MG63 (cell line): Measurements from ENCODE around the gene TPRG1L. TPM values are rescaled to one million over a fixed set of nuclear protein-coding genes. Genes with fewer than 3 reads are reported as not detected.

ENCODE experiments used
- DNase-seq: peaks from one replicate; pipeline ENCODE4 v3.0.0-alpha.2; 2020
- H3K27me3 ChIP-seq: fragments of 250-450 bp; sonication (Bioruptor Pico); 2 replicates; pipeline ENCODE4 v1.5.1; 2020; ENCODE audit warnings: mild to moderate bottlenecking, moderate library complexity
- H3K36me3 ChIP-seq: fragments of 250-450 bp; sonication (Bioruptor Pico); 2 replicates; pipeline ENCODE4 v1.5.1; 2020; ENCODE audit warnings: mild to moderate bottlenecking, moderate library complexity
- H3K4me3 ChIP-seq: fragments of 250-450 bp; sonication (Bioruptor Pico); 2 replicates; pipeline ENCODE4 v1.5.1; 2020; ENCODE audit warnings: mild to moderate bottlenecking, moderate library complexity
- H3K9me3 ChIP-seq: fragments of 250-450 bp; sonication (Bioruptor Pico); 2 replicates; pipeline ENCODE4 v1.5.1; 2020; ENCODE audit warnings: mild to moderate bottlenecking, moderate library complexity
- total RNA-seq: library from RNA; depleted of rRNA; stranded (reverse); fragments of >200 nt; shearing (Covaris generic); gene quantifications from 2 replicates; pipeline ENCODE4 v1.2.3, GENCODE V29; 2014; ENCODE audit warnings: low replicate concordance

Gene TPRG1L
- total RNA-seq, 1 experiment from 2014 or later = 34.5 TPM

GRCh38 chr1:3588395-3588794 is 36.4 kb upstream of the TPRG1L start:
- H3K9me3 ChIP-seq = no peaks in the 10 kb centered on the region
- H3K27me3 ChIP-seq = no peaks in the 10 kb centered on the region
- no peak for DNase-seq
- no peak overlapping the region for H3K4me3 ChIP-seq
- peaks cover 3% of the 10 kb centered on the region; the same call in 1 of the 2 replicates for H3K36me3 ChIP-seq

- no peak for DNase-seq
- Histone ChIP-seq H3K27me3 (no peaks in the 10 kb centered on the region), H3K9me3 (no peaks in the 10 kb centered on the region), H3K36me3 (peaks cover 3% of the 10 kb centered on the region), H3K4me3 (no peak overlapping the region)
Measured at GRCh38 chr1:3590139-3590763, 34.6 kb upstream of the TPRG1L start.

- H3K9me3 ChIP-seq = no peaks in the 10 kb centered on the region
- H3K4me3 ChIP-seq = no peak overlapping the region
- peaks cover 5% of the 10 kb centered on the region for H3K36me3 ChIP-seq
- H3K27me3 ChIP-seq = no peaks in the 10 kb centered on the region
- no peak for DNase-seq
Measured at GRCh38 chr1:3590951-3591865, 33.6 kb upstream of the TPRG1L start.

GRCh38 chr1:3593334-3593733 is 31.5 kb upstream of the TPRG1L start:
- Histone ChIP-seq H3K36me3 (peaks cover 4% of the 10 kb centered on the region), H3K4me3 (no peak overlapping the region), H3K9me3 (no peaks in the 10 kb centered on the region), H3K27me3 (no peaks in the 10 kb centered on the region)
- DNase-seq = no peak

GRCh38 chr1:3593745-3594144 is 31.1 kb upstream of the TPRG1L start:
- peaks cover 4% of the 10 kb centered on the region for H3K36me3 ChIP-seq
- H3K9me3 ChIP-seq = no peaks in the 10 kb centered on the region
- no peak overlapping the region for H3K4me3 ChIP-seq
- no peak for DNase-seq
- H3K27me3 ChIP-seq = no peaks in the 10 kb centered on the region

GRCh38 chr1:3594706-3595377 is 30.0 kb upstream of the TPRG1L start:
- Histone ChIP-seq H3K36me3 (peaks cover 4% of the 10 kb centered on the region), H3K4me3 (no peak overlapping the region), H3K9me3 (no peaks in the 10 kb centered on the region), H3K27me3 (no peaks in the 10 kb centered on the region)
- no peak for DNase-seq

- peaks cover 4% of the 10 kb centered on the region for H3K36me3 ChIP-seq
- DNase-seq = no peak
Measured at GRCh38 chr1:3595949-3596348, 28.9 kb upstream of the TPRG1L start.

GRCh38 chr1:3596663-3597598 is 27.9 kb upstream of the TPRG1L start:
- Histone ChIP-seq H3K36me3 (peaks cover 4% of the 10 kb centered on the region), H3K4me3 (no peak overlapping the region), H3K27me3 (no peaks in the 10 kb centered on the region), H3K9me3 (no peaks in the 10 kb centered on the region)
- DNase-seq = no peak

More at GRCh38 chr1:3595949-3596348, 28.9 kb upstream of the TPRG1L start:
- H3K9me3 ChIP-seq = no peaks in the 10 kb centered on the region
- H3K27me3 ChIP-seq = no peaks in the 10 kb centered on the region
- H3K4me3 ChIP-seq = no peak overlapping the region

- H3K4me3 ChIP-seq = no peak overlapping the region
- no peaks in the 10 kb centered on the region for H3K27me3 ChIP-seq
- DNase-seq = no peak
Measured at GRCh38 chr1:3597599-3597964, 27.2 kb upstream of the TPRG1L start.

GRCh38 chr1:3598051-3598491 is 26.7 kb upstream of the TPRG1L start:
- DNase-seq = no peak
- H3K36me3 ChIP-seq = peaks cover 4% of the 10 kb centered on the region
- no peaks in the 10 kb centered on the region for H3K27me3 ChIP-seq
- no peaks in the 10 kb centered on the region for H3K9me3 ChIP-seq
- H3K4me3 ChIP-seq = no peak overlapping the region

More at GRCh38 chr1:3597599-3597964, 27.2 kb upstream of the TPRG1L start:
- H3K9me3 ChIP-seq = no peaks in the 10 kb centered on the region
- peaks cover 4% of the 10 kb centered on the region for H3K36me3 ChIP-seq

- no peaks in the 10 kb centered on the region for H3K27me3 ChIP-seq
- H3K36me3 ChIP-seq = peaks cover 4% of the 10 kb centered on the region
- H3K9me3 ChIP-seq = no peaks in the 10 kb centered on the region
- no peak for DNase-seq
- H3K4me3 ChIP-seq = no peak overlapping the region
Measured at GRCh38 chr1:3598522-3599285, 26.1 kb upstream of the TPRG1L start.

- no peaks in the 10 kb centered on the region for H3K27me3 ChIP-seq
- DNase-seq = no peak
- H3K4me3 ChIP-seq = no peak overlapping the region
- peaks cover 4% of the 10 kb centered on the region for H3K36me3 ChIP-seq
- no peaks in the 10 kb centered on the region for H3K9me3 ChIP-seq
Measured at GRCh38 chr1:3599286-3599811, 25.5 kb upstream of the TPRG1L start.

- H3K9me3 ChIP-seq = no peaks in the 10 kb centered on the region
- H3K27me3 ChIP-seq = no peaks in the 10 kb centered on the region
- peaks cover 4% of the 10 kb centered on the region for H3K36me3 ChIP-seq
- DNase-seq = peak; percentile 33
- no peak overlapping the region for H3K4me3 ChIP-seq
Measured at GRCh38 chr1:3599816-3600215, 25.0 kb upstream of the TPRG1L start.

GRCh38 chr1:3600354-3600753 is 24.5 kb upstream of the TPRG1L start:
- DNase-seq = no peak
- H3K9me3 ChIP-seq = no peaks in the 10 kb centered on the region
- peaks cover 8% of the 10 kb centered on the region for H3K36me3 ChIP-seq
- H3K4me3 ChIP-seq = no peak overlapping the region
- H3K27me3 ChIP-seq = no peaks in the 10 kb centered on the region

- H3K36me3 ChIP-seq = peaks cover 11% of the 10 kb centered on the region
- DNase-seq = no peak
Measured at GRCh38 chr1:3601743-3602142, 23.1 kb upstream of the TPRG1L start.

More at GRCh38 chr1:3601743-3602142, 23.1 kb upstream of the TPRG1L start:
- no peaks in the 10 kb centered on the region for H3K9me3 ChIP-seq
- H3K4me3 ChIP-seq = no peak overlapping the region
- no peaks in the 10 kb centered on the region for H3K27me3 ChIP-seq
